Hematopoietic multipotent progenitor cell treated with erythropoietin and hydrocortisone succinate and interleukin-3 and kit ligand, for 4 days (in vitro differentiated cells): ENCODE measurements around the gene ZNF19.
A peak's percentile ranks its signal among the peaks of the same experiment; 100 is the strongest.
"Not testable (repeated sequence)": the region's sequence is repeated elsewhere in the genome, so short reads cannot be mapped to it uniquely, and the experiment has no call there.

Experiments used
- DNase-seq: peaks from one replicate; pipeline ENCODE4 v3.0.0-alpha.2; 2015

ZNF19 gene

GRCh38 chr16:71489122-71489521 lies at the start of gene ZNF19:
ZNF19 (minus strand) TSS chr16:71489324; CDS start chr16:71482114, 7,210 bp downstream.
- DNase-seq, result no peak

GRCh38 chr16:71537643-71538042 lies 48.5 kb upstream of the ZNF19 start:
- DNase-seq, result peak; percentile 66

- no peak for DNase-seq
These were observed 47.8 kb upstream of the ZNF19 start for GRCh38 chr16:71536752-71537499.

- no peak for DNase-seq
These were observed 43.2 kb upstream of the ZNF19 start for GRCh38 chr16:71532366-71532765.

- no peak for DNase-seq
These were observed 39.7 kb upstream of the ZNF19 start for GRCh38 chr16:71528863-71529262.

- no peak for DNase-seq
These were observed 39.1 kb upstream of the ZNF19 start for GRCh38 chr16:71528257-71528656.

GRCh38 chr16:71526111-71526631 lies 37.0 kb upstream of the ZNF19 start, which contains the start of gene CHST4:
CHST4 (plus strand) TSS chr16:71526426; CDS start chr16:71536678, 10,252 bp downstream.
- DNase-seq, result peak; percentile 22

- no peak for DNase-seq
These were observed 35.7 kb upstream of the ZNF19 start for GRCh38 chr16:71524566-71525553.

GRCh38 chr16:71520550-71520949 lies 31.4 kb upstream of the ZNF19 start:
- DNase-seq, result no peak

- no peak for DNase-seq
These were observed 25.9 kb upstream of the ZNF19 start for GRCh38 chr16:71515026-71515425.

GRCh38 chr16:71514476-71514875 lies 25.4 kb upstream of the ZNF19 start:
- no peak for DNase-seq

- DNase-seq, result no peak
These were observed 24.2 kb upstream of the ZNF19 start for GRCh38 chr16:71513302-71513701.

GRCh38 chr16:71507061-71507460 lies 17.9 kb upstream of the ZNF19 start:
- no peak for DNase-seq

- no peak for DNase-seq
These were observed 15.8 kb upstream of the ZNF19 start for GRCh38 chr16:71504901-71505300.

GRCh38 chr16:71504051-71504450 lies 14.9 kb upstream of the ZNF19 start:
- not testable (repeated sequence) for DNase-seq

- peak; percentile 13 for DNase-seq
These were observed 12.4 kb upstream of the ZNF19 start for GRCh38 chr16:71501547-71501946.

- DNase-seq, result peak; percentile 14
These were observed 11.8 kb upstream of the ZNF19 start for GRCh38 chr16:71500964-71501363.

GRCh38 chr16:71499775-71500364 lies 10.7 kb upstream of the ZNF19 start:
- DNase-seq, result peak; percentile 82

GRCh38 chr16:71498031-71498430 lies 8.9 kb upstream of the ZNF19 start:
- DNase-seq, result no peak

- DNase-seq, result peak; percentile 20
These were observed 4.1 kb upstream of the ZNF19 start for GRCh38 chr16:71493213-71493612.

- DNase-seq, result peak; percentile 20
These were observed 3.7 kb upstream of the ZNF19 start for GRCh38 chr16:71492786-71493185.

GRCh38 chr16:71491054-71491453 lies 1.9 kb upstream of the ZNF19 start:
- no peak for DNase-seq

GRCh38 chr16:71490361-71490760 lies 1.2 kb upstream of the ZNF19 start:
- DNase-seq, result no peak
